GM21619 (cell line): ENCODE measurements around the gene GSDME.
"Not testable (repeated sequence)": the region's sequence is repeated elsewhere in the genome, so short reads cannot be mapped to it uniquely, and the experiment has no call there.

ENCODE experiments used
- ATAC-seq: cut with Tn5 transposase; IDR thresholded peaks from one replicate; pipeline ENCODE4 v1.9.1; 2021; ENCODE audit not compliant: unreplicated experiment

GSDME gene

DNA sequence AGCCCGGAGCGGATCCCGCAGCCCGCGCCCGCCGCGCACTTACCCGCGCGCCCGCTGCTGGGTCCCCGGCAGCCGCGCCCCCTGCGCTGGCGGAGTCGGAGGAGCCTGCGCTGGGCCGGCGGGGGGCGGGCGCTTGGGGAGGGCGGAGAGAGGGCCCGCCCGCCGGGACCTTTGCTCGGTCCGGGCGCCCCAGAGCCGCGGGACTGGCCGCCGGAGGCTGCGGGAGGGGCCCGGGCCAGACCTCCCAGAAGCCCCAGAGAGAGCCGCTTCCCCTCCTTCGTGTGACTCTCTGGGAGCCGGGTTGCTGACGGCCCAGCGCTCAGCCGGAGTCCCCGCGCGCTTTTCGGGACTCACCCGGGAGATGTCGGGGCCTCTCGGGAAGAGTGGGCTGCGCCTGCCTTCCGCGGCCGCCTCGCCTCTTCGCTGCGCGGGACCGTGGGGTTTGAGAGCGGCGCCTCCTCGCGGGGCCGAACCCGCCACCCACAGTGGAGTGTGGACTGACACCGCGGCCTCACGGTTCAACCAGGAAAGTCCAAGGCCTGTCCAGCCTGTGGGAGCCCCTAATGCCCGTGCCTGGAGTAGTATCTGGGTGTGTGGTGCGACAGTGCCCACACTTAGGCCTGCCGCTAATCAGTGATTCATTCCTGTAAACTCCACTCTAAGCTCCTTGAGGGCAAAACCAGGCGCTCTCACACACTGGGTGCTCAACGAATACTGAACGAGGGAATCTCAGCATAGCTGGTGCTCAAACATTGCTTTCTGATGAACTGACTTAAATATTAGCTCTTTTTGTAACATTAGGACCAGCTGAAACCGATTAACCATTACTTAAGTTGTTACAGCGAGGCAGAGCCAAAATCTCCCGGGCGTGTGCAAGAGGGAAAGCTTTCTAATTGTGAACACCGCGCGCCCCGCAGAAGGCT is at the start of gene GSDME:
Gene GSDME, minus strand, starts transcription at position 112 of the 923 bp plus-strand sequence. CDS start 7,690 bp downstream, outside the sequence.
- peak; percentile 43 for ATAC-seq

GRCh38 chr7:24802300-24802699 is 45.0 kb upstream of the GSDME start:
- ATAC-seq = no peak

DNA sequence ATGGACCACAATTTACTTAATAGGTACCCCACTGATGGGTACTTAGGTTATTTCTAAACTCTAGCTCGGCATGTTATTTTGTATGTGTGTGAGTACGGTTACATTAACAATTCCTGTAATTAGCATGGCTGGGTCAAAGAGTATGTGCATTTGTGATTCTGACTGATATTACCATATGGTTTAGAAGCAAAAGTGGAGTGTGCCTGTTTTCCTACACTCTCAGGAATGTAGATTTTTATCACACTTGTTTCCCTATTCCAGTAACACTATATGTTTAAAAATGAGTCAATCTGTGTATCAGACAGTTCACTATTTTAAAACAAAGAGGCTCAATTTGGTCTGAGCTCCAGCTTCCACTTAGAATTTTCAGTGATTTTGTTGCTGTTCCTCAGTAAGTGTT is 44.6 kb upstream of the GSDME start:
- no peak for ATAC-seq

GRCh38 chr7:24800667-24801066 is 43.4 kb upstream of the GSDME start:
- ATAC-seq = no peak

- no peak for ATAC-seq
Measured at GRCh38 chr7:24800073-24800472, 42.8 kb upstream of the GSDME start.

- no peak for ATAC-seq
Measured at GRCh38 chr7:24799506-24799905, 42.2 kb upstream of the GSDME start.

GRCh38 chr7:24798261-24798660 is 41.0 kb upstream of the GSDME start:
- ATAC-seq = no peak

- no peak for ATAC-seq
Measured at GRCh38 chr7:24797270-24797669, 40.0 kb upstream of the GSDME start.

DNA sequence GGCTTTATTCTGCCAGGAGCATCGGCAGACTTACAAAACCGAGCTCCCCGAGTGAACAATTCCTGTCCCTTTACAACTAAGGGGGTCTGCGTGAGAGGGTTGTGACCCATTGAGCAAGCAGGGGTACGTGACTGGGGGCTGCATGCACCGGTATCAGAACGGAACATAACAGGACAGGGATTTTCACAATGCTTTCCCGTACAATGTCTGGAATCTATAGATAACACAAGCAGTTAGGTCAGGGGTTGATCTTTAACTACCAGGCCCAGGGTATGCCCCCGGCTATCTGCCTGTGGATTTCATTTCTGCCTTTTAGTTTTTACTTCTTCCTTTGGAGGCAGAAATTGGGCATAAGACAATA is 38.1 kb upstream of the GSDME start:
- no peak for ATAC-seq

- not testable (repeated sequence) for ATAC-seq
Measured at GRCh38 chr7:24794751-24795406, 37.6 kb upstream of the GSDME start.

DNA sequence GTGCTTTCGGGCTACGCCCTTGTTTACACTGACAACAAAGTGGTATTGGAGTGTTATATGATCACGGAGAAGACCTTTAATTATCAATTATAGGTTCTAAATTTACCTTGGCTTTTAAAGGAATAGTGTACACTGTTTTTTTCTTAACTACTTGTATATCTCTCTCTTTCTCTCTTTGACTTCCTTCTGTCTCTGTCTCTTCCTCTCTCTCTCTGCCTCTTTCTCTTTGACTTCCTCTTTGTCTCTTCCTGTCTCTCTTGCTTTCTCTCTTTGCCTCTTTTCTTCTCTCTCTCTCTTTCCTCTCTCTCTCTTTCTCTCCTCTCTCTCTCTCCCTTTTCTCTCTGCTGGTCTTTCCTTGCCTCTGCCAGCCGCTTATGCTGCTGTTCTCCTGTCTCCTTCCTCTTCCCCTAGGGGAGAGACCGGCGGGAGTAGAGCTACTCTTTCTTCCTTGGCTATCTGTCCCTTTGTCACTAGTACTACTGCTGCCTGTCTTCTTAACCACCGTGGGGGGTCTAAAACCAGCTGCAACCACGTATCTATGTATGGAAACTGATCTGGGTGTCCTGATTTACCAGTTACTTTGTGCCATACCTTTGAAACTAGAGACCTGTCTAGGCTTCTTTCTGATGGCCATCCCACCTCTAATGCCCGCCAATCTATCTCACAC is 36.9 kb upstream of the GSDME start:
- ATAC-seq = no peak

DNA sequence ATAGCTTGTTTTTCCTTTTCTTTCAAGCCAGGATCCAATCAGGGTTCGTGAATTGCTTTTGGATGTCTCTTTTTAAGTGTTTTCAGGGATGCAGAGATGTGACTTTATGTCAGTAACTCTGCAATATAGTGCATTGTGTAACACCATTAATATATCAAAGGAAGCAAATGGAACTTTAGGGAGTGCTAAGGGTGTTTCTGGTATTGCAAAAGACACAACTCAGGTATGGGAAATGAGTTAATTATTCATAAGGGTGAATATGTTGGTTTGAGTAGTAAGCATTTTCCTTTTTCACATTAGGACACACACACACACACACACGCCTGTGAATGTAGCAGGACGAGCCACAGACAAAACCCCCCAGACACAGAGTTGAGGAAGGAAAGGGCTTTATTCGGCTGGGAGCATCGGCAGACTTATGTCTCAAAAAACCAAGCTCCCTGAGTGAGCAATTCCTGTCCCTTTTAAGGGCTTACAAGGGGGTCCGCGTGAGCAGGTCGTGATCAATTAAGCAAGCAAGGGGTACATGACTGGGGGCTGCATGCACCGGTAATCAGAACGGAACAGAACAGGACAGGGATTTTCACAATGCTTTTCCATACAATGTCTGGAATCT is 31.8 kb upstream of the GSDME start:
- ATAC-seq = no peak

DNA sequence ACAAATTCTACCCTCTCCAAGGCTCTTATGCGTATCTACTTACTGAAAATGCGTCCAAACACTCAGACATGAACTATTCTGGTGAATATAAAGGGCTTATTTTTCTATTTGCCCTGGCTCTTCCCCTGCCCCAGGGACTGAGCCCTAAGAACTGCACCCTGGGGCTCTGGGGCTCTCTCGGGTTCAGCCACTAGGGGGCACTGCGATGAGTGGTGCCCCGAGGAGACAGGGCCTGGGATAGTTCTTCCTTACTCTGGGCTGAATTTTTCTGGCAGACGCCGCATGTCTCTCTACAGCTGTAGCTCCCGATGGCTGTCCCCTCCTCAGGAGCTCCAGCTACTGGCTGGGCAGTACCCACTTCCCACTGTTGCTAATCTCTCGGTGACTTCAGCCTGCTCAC is 30.8 kb upstream of the GSDME start:
- ATAC-seq = no peak

DNA sequence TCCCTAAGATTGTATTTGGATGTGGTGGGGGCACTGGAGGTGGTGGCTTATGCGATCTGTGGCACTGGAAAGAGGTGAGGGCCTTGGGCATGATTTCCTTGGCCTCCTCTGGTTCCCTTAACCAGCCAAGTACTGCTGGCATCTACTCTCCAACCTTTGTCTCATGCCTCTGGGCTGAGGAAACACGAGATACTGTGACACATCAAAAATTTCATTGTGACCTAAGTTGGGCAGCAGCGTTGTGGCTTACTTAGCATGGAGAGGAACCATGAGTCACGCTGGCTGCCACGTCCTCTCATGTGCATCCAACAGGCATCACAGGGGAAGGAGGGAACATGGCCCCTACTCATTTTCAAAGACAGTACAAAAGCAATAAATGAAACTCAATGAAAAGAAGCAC is 29.7 kb upstream of the GSDME start:
- peak; percentile 71 for ATAC-seq

DNA sequence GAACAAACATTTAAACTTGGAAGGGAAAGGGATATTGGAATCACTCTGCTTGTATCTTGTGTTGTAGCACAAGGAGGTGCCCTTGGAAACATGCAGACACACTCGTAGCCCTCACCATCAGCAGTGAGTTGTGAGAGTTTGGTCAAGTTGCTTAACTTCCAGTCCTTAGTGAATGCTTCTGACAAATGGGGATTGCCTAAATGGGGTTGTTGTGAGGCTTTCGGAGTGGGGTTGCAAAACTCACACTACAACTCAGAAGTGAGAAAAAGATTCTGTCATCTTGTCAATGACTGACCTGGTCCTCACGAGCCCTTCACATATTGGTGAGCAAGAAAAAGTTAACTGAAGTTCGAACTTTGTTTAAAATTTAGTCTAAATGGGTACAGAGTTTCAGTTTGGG is 29.0 kb upstream of the GSDME start:
- no peak for ATAC-seq

- no peak for ATAC-seq
Measured at GRCh38 chr7:24784277-24784676, 27.0 kb upstream of the GSDME start.

GRCh38 chr7:24783698-24784097 is 26.4 kb upstream of the GSDME start:
- no peak for ATAC-seq

DNA sequence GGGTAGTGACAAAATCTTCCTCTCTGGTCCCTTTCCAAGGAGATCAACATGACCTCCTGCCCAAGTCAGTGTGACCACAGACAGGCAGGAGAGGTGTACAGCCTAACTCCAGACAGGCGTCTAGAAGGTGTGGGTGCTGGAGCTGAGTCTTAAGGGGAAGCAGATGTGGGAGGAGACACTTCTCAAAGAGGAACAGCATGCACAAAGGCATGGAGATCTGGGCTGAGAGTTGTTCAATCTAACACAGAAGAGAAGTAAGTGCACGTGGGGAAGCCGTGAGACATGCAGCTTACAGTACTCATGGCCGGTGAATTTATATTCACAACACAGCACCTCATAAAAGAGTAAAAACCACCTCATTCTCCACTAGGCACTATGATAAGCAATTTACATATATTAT is 23.8 kb upstream of the GSDME start:
- no peak for ATAC-seq

GRCh38 chr7:24779283-24779655 is 22.0 kb upstream of the GSDME start:
- no peak for ATAC-seq

- peak; percentile 52 for ATAC-seq
Measured at GRCh38 chr7:24778543-24779282, 21.4 kb upstream of the GSDME start.

DNA sequence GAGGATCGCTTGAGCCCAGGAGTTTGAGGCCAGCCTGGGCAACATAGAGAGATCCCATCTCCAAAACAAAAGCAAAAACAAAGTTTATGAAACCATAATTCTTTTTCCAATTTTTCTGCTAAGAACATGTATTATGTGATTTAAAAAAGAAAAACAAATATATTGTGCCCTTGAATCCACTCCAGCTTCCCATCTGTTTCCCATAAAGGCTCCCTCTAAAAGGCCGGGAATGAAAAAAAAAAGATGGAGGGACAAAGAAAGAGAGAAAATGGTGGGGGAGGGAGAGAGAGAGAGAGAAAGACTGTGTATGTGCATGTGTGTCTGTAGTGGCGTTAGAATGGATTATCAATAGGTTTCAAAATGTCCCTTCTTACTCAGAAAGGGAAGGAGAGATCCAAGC is 20.5 kb upstream of the GSDME start:
- no peak for ATAC-seq
